HL-60 (cell line): ENCODE measurements around the gene ZNF423.

Experiments used
- DNase-seq, 2 experiments: peaks; one replicate each; pipeline ENCODE4 v3.0.0-alpha.2; 2010 to 2020; ENCODE audit warnings: low read depth in 1 of 2, low spot score in 1 of 2
- H3K27ac ChIP-seq: fragments of 250-450 bp; sonication (Bioruptor Pico); replicated peaks from 2 replicates; pipeline ENCODE4 v1.5.1; 2020; ENCODE audit warnings: mild to moderate bottlenecking, moderate library complexity
- H3K27me3 ChIP-seq: fragments of 250-450 bp; sonication (Bioruptor Pico); 2 replicates; pipeline ENCODE4 v1.5.1; 2021; ENCODE audit warnings: mild to moderate bottlenecking, moderate library complexity; ENCODE audit not compliant: insufficient read depth, poor library complexity, severe bottlenecking
- H3K4me3 ChIP-seq: replicated peaks from 2 replicates; pipeline ENCODE4 v1.5.1; 2011; ENCODE audit warnings: mild to moderate bottlenecking, control low read depth, low read length; ENCODE audit not compliant: insufficient read depth
- CTCF ChIP-seq: IDR thresholded peaks from one replicate; pipeline ENCODE4 v1.5.1; 2011; ENCODE audit warnings: low read length, control low read depth, inconsistent platforms; ENCODE audit not compliant: insufficient read depth
- GABPA ChIP-seq: IDR thresholded peaks from 2 replicates; pipeline ENCODE4 v1.6.1; 2012; ENCODE audit warnings: low read depth
- POLR2AphosphoS5 ChIP-seq: IDR thresholded peaks from 2 replicates; pipeline ENCODE4 v1.6.1; 2012; ENCODE audit warnings: low read depth
- REST ChIP-seq: IDR thresholded peaks from 2 replicates; pipeline ENCODE4 v1.6.1; 2012; ENCODE audit warnings: low read depth; ENCODE audit not compliant: insufficient replicate concordance
- SPI1 ChIP-seq: IDR thresholded peaks from 2 replicates; pipeline ENCODE4 v1.6.1; 2012; ENCODE audit warnings: low read depth, mild to moderate bottlenecking, borderline replicate concordance

Gene ZNF423

GRCh38 chr16:49661465-49662187 is 194.3 kb downstream of the ZNF423 start:
- no peak overlapping the region for H3K27ac ChIP-seq
- no peak overlapping the region for H3K4me3 ChIP-seq
- H3K27me3 ChIP-seq = no peaks in the 10 kb centered on the region
- no peak for DNase-seq
- no peak for TF ChIP-seq REST
- TF ChIP-seq POLR2AphosphoS5 = no peak
- TF ChIP-seq CTCF = no peak
- TF ChIP-seq GABPA = no peak
- TF ChIP-seq SPI1 = no peak

- H3K27me3 ChIP-seq = no peaks in the 10 kb centered on the region
- TF ChIP-seq SPI1 = no peak
- H3K4me3 ChIP-seq = no peak overlapping the region
- no peak for DNase-seq
- H3K27ac ChIP-seq = no peak overlapping the region
Measured at GRCh38 chr16:49660626-49661025, 195.3 kb downstream of the ZNF423 start.

- no peak for DNase-seq
- Histone ChIP-seq H3K4me3 (no peak overlapping the region), H3K27ac (no peak overlapping the region), H3K27me3 (no peaks in the 10 kb centered on the region)
- TF ChIP-seq REST (no peak), POLR2AphosphoS5 (no peak), GABPA (no peak), CTCF (no peak), SPI1 (no peak)
Measured at GRCh38 chr16:49659356-49659755, 196.6 kb downstream of the ZNF423 start.

- no peak for TF ChIP-seq CTCF
- TF ChIP-seq REST = no peak
- no peak for TF ChIP-seq GABPA
- no peak for TF ChIP-seq SPI1
- H3K27ac ChIP-seq = no peak overlapping the region
- H3K27me3 ChIP-seq = no peaks in the 10 kb centered on the region
- no peak for DNase-seq
- no peak overlapping the region for H3K4me3 ChIP-seq
Measured at GRCh38 chr16:49658531-49658930, 197.4 kb downstream of the ZNF423 start.
